Calu3 (cell line): ENCODE results near the gene STPG4. TPM values are rescaled to one million over a fixed set of nuclear protein-coding genes. Genes with fewer than 3 reads are reported as not detected.

Source experiments
- BruUV-seq: library from RNA; stranded (reverse); fragments of 400-500 nt; replicated peaks from 2 replicates; lab custom pipeline; 2021; lab: Mats Ljungman, UMichigan
- CTCF ChIA-PET: fragments of 300-600 bp; sonication (Branson Sonifier 250); formaldehyde crosslinking; loops from one replicate; lab custom pipeline; 2022; ENCODE audit warnings: antibody characterized with exemption; lab: Charles Lee
- DNase-seq: peaks from one replicate; pipeline ENCODE4 v3.0.0; 2022
- H3K27ac Mint-ChIP-seq: one replicate; pipeline ENCODE4 v1.8.0; 2022; ENCODE audit warnings: mixed read lengths; ENCODE audit not compliant: unreplicated experiment
- H3K27me3 Mint-ChIP-seq: one replicate; pipeline ENCODE4 v1.8.0; 2022; ENCODE audit warnings: mixed read lengths; ENCODE audit not compliant: unreplicated experiment
- H3K36me3 Mint-ChIP-seq: one replicate; pipeline ENCODE4 v1.8.0; 2022; ENCODE audit warnings: mild to moderate bottlenecking, moderate library complexity, mixed read lengths; ENCODE audit not compliant: insufficient read depth, unreplicated experiment
- H3K4me1 Mint-ChIP-seq: one replicate; pipeline ENCODE4 v1.8.0; 2022; ENCODE audit warnings: mild to moderate bottlenecking, low read depth, mixed read lengths; ENCODE audit not compliant: unreplicated experiment
- H3K4me3 Mint-ChIP-seq: one replicate; pipeline ENCODE4 v1.8.0; 2022; ENCODE audit warnings: mild to moderate bottlenecking, low read depth, moderate library complexity, mixed read lengths; ENCODE audit not compliant: unreplicated experiment
- H3K9me3 Mint-ChIP-seq: one replicate; pipeline ENCODE4 v1.8.0; 2022; ENCODE audit warnings: low read depth, mixed read lengths; ENCODE audit not compliant: unreplicated experiment
- intact Hi-C: fragments of 100-400 bp; cut with micrococcal nuclease; formaldehyde crosslinking; loops from one replicate; pipeline ENCODE4 v1.10.0; 2022; ENCODE audit not compliant: unreplicated experiment
- total RNA-seq: library from RNA; stranded (reverse); gene quantifications from 2 replicates; pipeline ENCODE4 v1.2.3, GENCODE V29; 2022
- TF ChIP-seq, protein P1 (sequence below): fragments of 200-600 bp; IDR thresholded peaks from one replicate; pipeline ENCODE4 v1.8.0; 2022; ENCODE audit warnings: antibody characterized with exemption; ENCODE audit not compliant: unreplicated experiment

STPG4 gene
- total RNA-seq, 1 experiment from 2014 or later, result 12.7 TPM

DNA sequence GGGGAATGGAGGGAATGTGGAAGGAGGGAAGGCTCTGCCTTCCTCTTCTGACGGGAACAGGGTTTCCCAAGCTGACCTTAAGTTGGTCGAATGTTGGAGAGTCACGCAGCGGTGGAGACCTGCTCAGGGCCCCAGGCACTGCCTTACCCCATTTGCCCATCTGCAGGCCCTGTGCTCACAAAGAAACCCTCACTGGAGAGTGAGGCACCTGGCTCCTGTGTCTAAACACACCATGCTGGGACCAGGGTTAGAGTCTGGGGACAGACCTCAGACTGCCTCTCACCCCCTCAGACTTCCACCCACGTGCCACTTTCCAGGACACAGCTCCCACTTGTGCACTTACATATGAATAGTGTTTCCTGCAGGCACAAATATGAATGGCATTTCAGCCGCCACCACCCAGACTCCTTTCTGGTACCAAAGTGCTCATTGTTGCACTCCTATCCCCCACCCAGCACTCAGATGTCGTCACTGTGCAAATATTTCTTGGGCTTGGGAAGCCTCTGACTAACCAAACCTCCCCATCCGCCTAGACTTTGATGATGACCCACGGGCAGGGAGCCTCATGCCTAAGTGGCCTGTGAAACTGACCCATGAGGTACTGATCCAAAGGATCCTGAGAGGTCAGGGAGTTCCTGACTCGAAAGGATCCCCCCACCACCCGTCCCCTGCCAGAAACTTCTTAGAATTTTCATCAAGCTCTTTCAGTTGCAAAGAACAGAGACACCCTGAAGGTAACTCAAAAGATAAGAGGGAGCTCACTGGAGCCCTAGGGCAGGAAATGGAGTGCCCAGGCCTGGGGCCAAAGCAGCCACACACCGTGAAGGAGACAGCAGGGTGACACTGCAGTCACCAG, 78.3 kb downstream of the STPG4 start:
- no peaks in the 10 kb centered on the region for H3K9me3 Mint-ChIP-seq
- H3K36me3 Mint-ChIP-seq, result peaks cover 68% of the 10 kb centered on the region
- intact Hi-C loops, result loop anchor here (1.0 to 5.0 kb wide), 5 partner anchors 34 to 236 kb away; no protein-coding TSS in a partner anchor
- peak overlapping the region; percentile 94 for H3K27ac Mint-ChIP-seq
- H3K4me3 Mint-ChIP-seq, result peak overlapping the region; percentile 42
- TF ChIP-seq, protein P1, sequence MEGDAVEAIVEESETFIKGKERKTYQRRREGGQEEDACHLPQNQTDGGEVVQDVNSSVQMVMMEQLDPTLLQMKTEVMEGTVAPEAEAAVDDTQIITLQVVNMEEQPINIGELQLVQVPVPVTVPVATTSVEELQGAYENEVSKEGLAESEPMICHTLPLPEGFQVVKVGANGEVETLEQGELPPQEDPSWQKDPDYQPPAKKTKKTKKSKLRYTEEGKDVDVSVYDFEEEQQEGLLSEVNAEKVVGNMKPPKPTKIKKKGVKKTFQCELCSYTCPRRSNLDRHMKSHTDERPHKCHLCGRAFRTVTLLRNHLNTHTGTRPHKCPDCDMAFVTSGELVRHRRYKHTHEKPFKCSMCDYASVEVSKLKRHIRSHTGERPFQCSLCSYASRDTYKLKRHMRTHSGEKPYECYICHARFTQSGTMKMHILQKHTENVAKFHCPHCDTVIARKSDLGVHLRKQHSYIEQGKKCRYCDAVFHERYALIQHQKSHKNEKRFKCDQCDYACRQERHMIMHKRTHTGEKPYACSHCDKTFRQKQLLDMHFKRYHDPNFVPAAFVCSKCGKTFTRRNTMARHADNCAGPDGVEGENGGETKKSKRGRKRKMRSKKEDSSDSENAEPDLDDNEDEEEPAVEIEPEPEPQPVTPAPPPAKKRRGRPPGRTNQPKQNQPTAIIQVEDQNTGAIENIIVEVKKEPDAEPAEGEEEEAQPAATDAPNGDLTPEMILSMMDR, result no peak
- H3K27me3 Mint-ChIP-seq, result no peaks in the 10 kb centered on the region
- peak; percentile 91 for DNase-seq
- CTCF ChIA-PET, result interaction anchor here (0.7 to 1.7 kb wide), 6 partner anchors 9 to 247 kb away, joined by 3 to 7 read pairs (median 4); no protein-coding TSS in a partner anchor
- TSS peak; percentile 90 for BruUV-seq
- H3K4me1 Mint-ChIP-seq, result peaks cover 88% of the 10 kb centered on the region

DNA sequence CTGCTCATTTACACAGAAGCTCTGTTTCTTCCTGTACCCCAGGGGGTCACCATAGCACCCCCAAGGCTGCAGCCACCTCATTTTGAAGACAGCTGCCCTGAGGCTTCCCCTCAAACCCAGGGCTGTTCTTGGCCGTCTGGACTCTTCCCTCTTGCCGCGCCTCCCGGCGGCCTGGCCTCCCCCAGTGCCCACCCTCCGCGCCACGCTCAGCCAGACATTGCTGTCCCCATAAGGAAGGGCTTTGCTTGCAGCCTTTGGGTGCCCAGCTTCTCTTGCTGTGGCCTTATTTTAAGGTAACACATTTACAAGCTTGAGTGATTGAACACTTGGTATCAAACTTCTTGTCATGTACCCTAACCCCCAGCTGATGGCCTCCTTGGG, 79.0 kb downstream of the STPG4 start:
- DNase-seq, result no peak
- Mint-ChIP-seq H3K9me3 (no peaks in the 10 kb centered on the region), H3K4me1 (peaks cover 94% of the 10 kb centered on the region), H3K27ac (peak overlapping the region; percentile 94), H3K4me3 (peak overlapping the region; percentile 42), H3K27me3 (no peaks in the 10 kb centered on the region), H3K36me3 (peaks cover 74% of the 10 kb centered on the region)
- CTCF ChIA-PET, result interaction anchor here (0.5 to 1.7 kb wide), 5 partner anchors 14 to 876 kb away, joined by 3 to 7 read pairs (median 3); no protein-coding TSS in a partner anchor
- TF ChIP-seq, protein P1, result no peak
- intact Hi-C loops, result loop anchor here (2.0 to 5.0 kb wide), 4 partner anchors 33 to 237 kb away; no protein-coding TSS in a partner anchor
- no TSS peak for BruUV-seq

DNA sequence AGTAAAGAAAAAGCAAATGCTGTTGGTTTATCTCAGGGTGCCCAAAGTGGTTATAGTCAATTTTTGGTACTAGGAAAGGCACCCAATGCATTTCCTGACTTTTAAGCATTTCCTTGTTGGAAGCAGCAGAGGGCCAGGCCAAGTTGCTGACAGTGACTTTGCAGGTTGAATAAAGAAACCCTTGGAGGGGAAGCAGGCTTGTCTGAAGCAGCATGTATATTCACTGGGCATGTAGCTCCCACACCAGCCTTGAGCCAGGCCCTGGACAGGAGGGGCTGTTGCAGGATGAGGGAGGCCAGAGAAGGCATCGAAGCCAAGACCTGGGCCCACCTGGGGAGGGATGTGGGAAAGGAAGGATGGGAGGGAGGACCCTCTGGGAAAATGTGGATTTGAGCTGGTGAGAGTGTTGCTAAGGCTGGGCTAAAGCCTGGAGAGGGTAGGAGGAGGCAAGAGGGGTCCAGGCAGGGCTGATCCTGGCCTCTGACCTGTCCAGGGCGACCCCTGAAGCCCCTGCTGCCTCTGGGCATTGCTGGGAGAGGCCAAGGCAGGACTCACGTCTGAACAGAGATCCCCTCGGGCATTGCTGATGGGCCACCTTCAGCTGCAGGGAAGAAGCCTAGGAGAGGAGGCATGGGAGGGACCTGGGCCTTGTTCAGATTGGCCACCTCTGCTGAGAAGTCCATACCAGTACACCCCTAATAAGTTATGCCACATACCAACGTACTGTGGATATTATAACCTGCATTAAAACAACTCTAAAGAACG, 79.6 kb downstream of the STPG4 start:
- Mint-ChIP-seq H3K4me3 (no peak overlapping the region), H3K27ac (peak overlapping the region; percentile 94), H3K27me3 (no peaks in the 10 kb centered on the region), H3K4me1 (peaks cover 89% of the 10 kb centered on the region), H3K36me3 (peaks cover 74% of the 10 kb centered on the region), H3K9me3 (no peaks in the 10 kb centered on the region)
- intact Hi-C loops, result loop anchor here (2.0 to 5.0 kb wide), 4 partner anchors 33 to 237 kb away; no protein-coding TSS in a partner anchor
- CTCF ChIA-PET, result interaction anchor here (0.5 to 1.7 kb wide), 5 partner anchors 13 to 875 kb away, joined by 3 to 7 read pairs (median 3); no protein-coding TSS in a partner anchor
- no peak for DNase-seq
- no TSS peak for BruUV-seq
- TF ChIP-seq, protein P1, result no peak

DNA sequence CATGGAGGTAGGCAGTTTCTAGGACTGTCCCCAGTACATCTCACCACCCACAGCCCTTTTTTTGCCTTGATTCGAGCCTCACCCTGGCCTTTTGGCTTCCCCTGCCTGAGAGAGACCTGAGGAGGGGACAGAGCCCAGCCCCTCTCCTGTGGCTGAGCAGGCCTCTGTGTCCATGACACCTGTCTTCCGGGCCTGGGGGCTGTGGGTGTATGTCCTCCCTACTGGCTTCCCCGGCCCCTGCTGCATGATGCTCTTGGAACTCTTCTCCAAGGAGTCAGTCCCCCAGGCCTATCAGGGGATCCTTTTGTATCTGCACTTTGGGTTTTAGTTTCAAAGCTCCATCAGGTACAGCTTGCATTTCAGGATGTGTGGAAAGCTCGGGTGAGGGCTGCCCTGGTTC, 80.4 kb downstream of the STPG4 start:
- no peak for DNase-seq
- H3K36me3 Mint-ChIP-seq, result peaks cover 69% of the 10 kb centered on the region
- no peak overlapping the region for H3K4me3 Mint-ChIP-seq
- peak overlapping the region; percentile 94 for H3K27ac Mint-ChIP-seq
- no peaks in the 10 kb centered on the region for H3K27me3 Mint-ChIP-seq
- intact Hi-C loops, result loop anchor here (5.0 kb wide), 2 partner anchors 98 to 198 kb away; no protein-coding TSS in a partner anchor
- BruUV-seq, result no TSS peak
- H3K9me3 Mint-ChIP-seq, result no peaks in the 10 kb centered on the region
- H3K4me1 Mint-ChIP-seq, result peaks cover 80% of the 10 kb centered on the region
- TF ChIP-seq, protein P1, result no peak
- CTCF ChIA-PET, result no interaction called here
